ENCODE data around the gene CALHM6. TPM values are rescaled to one million over a fixed set of nuclear protein-coding genes. Genes with fewer than 3 reads are reported as not detected.

The CALHM6 gene
- total and polyA plus RNA-seq, 10 of the 15 experiments (the other 5 are each of a cell fraction or from before 2014, with no cell fraction given), result 0.15 to 3.4 (median 1.3) TPM

DNA sequence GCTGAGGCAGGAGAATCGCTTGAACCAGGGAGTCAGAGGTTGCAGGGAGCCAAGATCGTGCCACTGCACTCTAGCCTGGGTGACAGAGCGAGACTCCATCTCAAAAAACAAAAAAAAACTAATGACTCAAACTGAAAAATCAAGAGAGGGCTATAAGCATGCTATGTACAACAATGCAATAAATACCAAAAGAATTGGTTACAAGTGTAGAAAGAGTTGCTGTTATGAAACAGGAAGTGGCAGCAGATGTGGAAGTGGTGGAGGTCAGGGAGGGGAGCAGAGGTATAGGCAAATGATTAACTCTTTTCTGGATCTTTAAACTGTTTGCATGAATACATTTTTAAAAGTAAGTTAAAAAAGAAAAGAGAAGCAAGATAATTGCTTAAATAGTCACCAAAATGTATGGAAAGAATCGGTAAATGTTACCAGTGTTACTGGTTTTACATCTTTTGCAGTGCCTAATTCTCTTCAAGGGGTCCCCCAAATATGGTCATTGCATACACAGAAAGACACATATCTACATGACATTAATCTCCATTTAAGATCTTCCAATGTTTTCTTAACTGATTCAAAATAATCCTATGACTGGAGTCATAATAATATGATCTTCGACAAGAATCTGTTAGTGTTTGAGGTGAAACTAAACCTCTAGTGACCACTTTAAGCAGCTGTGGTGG, 15.0 kb downstream of the CALHM6 start (continued):
- TF ChIP-seq ZNF592 (IDR thresholded peaks at IDR 0.05) (no peak), ATF7 (IDR thresholded peaks at IDR 0.05; ENCODE audit: low read depth) (peak; percentile 79), E2F8 (IDR thresholded peaks at IDR 0.05; ENCODE audit: low read depth, partially characterized antibody) (no peak), NFIC (IDR thresholded peaks at IDR 0.05; ENCODE audit: low read depth, low read length) (peak; percentile 74; the same call in 1 of the 2 replicates), CHD2 (IDR thresholded peaks at IDR 0.05; ENCODE audit: borderline replicate concordance, low read depth, low read length) (no peak), RBBP5 (conservative IDR thresholded peaks at IDR 0.05) (no peak), GATAD2B (conservative IDR thresholded peaks at IDR 0.05; ENCODE audit: low read depth) (no peak), SUPT20H (IDR thresholded peaks at IDR 0.05; ENCODE audit: borderline replicate concordance, control insufficient read depth, low read depth, low read length) (no peak), NBN (IDR thresholded peaks at IDR 0.05) (peak; percentile 83; the same call in 1 of the 2 replicates), WRNIP1 (IDR thresholded peaks at IDR 0.05; ENCODE audit: borderline replicate concordance, low read depth, low read length) (no peak), JUNB (IDR thresholded peaks at IDR 0.05) (peak; percentile 90), ZNF207 (IDR thresholded peaks at IDR 0.05; ENCODE audit: borderline replicate concordance) (no peak), ZBED1 (IDR thresholded peaks at IDR 0.05; ENCODE audit: borderline replicate concordance) (no peak), USF2 (IDR thresholded peaks at IDR 0.05; ENCODE audit: borderline replicate concordance, low read depth, low read length) (no peak)
- TF ChIP-seq, protein P1, sequence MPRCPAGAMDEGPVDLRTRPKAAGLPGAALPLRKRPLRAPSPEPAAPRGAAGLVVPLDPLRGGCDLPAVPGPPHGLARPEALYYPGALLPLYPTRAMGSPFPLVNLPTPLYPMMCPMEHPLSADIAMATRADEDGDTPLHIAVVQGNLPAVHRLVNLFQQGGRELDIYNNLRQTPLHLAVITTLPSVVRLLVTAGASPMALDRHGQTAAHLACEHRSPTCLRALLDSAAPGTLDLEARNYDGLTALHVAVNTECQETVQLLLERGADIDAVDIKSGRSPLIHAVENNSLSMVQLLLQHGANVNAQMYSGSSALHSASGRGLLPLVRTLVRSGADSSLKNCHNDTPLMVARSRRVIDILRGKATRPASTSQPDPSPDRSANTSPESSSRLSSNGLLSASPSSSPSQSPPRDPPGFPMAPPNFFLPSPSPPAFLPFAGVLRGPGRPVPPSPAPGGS (IDR thresholded peaks at IDR 0.05; ENCODE audit: borderline replicate concordance, insufficient read depth, low read depth, low read length, poor library complexity, severe bottlenecking), result no peak
- TF ChIP-seq, protein P2, sequence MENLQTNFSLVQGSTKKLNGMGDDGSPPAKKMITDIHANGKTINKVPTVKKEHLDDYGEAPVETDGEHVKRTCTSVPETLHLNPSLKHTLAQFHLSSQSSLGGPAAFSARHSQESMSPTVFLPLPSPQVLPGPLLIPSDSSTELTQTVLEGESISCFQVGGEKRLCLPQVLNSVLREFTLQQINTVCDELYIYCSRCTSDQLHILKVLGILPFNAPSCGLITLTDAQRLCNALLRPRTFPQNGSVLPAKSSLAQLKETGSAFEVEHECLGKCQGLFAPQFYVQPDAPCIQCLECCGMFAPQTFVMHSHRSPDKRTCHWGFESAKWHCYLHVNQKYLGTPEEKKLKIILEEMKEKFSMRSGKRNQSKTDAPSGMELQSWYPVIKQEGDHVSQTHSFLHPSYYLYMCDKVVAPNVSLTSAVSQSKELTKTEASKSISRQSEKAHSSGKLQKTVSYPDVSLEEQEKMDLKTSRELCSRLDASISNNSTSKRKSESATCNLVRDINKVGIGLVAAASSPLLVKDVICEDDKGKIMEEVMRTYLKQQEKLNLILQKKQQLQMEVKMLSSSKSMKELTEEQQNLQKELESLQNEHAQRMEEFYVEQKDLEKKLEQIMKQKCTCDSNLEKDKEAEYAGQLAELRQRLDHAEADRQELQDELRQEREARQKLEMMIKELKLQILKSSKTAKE (IDR thresholded peaks at IDR 0.05; ENCODE audit: low read depth, poor library complexity, severe bottlenecking), result peak; percentile 42

Data from GM12878 (cell line).